HepG2 (cell line): ENCODE data around the gene USP24. TPM values are rescaled to one million over a fixed set of nuclear protein-coding genes. Genes with fewer than 3 reads are reported as not detected.
A peak's percentile ranks its signal among the peaks of the same experiment; 100 is the strongest.

Source experiments
- CREM ChIP-seq, 2 experiments: sonication (generic) in 1 of 2; formaldehyde crosslinking in 1 of 2; IDR thresholded peaks; 2 replicates each; pipeline versions ENCODE4 v1.4.0 to v1.6.1; 2016 to 2020; ENCODE audit warnings: antibody characterized with exemption in 1 of 2, mild to moderate bottlenecking in 1 of 2, missing genetic modification reagents in 1 of 2
- HCFC1 ChIP-seq: fragments of 150-350 bp; IDR thresholded peaks from 2 replicates; pipeline ENCODE4 v1.6.1; 2014; ENCODE audit warnings: low read depth, low read length
- HIC2 ChIP-seq: sonication (generic); formaldehyde crosslinking; IDR thresholded peaks from 2 replicates; pipeline ENCODE4 v1.9.0; 2022; ENCODE audit warnings: low read depth, missing genetic modification reagents
- HMG20A ChIP-seq: IDR thresholded peaks from 2 replicates; pipeline ENCODE4 v1.6.1; 2016; ENCODE audit warnings: borderline replicate concordance
- MTA1 ChIP-seq: sonication (generic); formaldehyde crosslinking; IDR thresholded peaks from 2 replicates; pipeline ENCODE4 v1.4.0; 2020; ENCODE audit warnings: missing genetic modification reagents, mild to moderate bottlenecking, borderline replicate concordance
- NR3C1 ChIP-seq: sonication (generic); formaldehyde crosslinking; IDR thresholded peaks from 2 replicates; pipeline ENCODE4 v1.4.0; 2020; ENCODE audit warnings: missing genetic modification reagents
- PAWR ChIP-seq: sonication (generic); formaldehyde crosslinking; IDR thresholded peaks from 2 replicates; pipeline ENCODE4 v1.4.0; 2020; ENCODE audit warnings: missing genetic modification reagents, mild to moderate bottlenecking, borderline replicate concordance
- PLRG1 ChIP-seq: fragments of 450-650 bp; conservative IDR thresholded peaks from 2 replicates; pipeline ENCODE4 v1.6.1; 2016
- PRDM15 ChIP-seq: sonication (generic); formaldehyde crosslinking; IDR thresholded peaks from 2 replicates; pipeline ENCODE4 v1.4.0; 2020; ENCODE audit warnings: missing genetic modification reagents
- PTBP1 ChIP-seq: fragments of 200-400 bp; formaldehyde crosslinking; IDR thresholded peaks from 2 replicates; pipeline ENCODE4 v1.6.1; 2018; ENCODE audit warnings: low read length, low read depth; ENCODE audit not compliant: poor library complexity, severe bottlenecking
- RELA ChIP-seq: sonication (generic); formaldehyde crosslinking; IDR thresholded peaks from 2 replicates; pipeline ENCODE4 v1.4.0; 2020; ENCODE audit warnings: missing genetic modification reagents
- TBP ChIP-seq: sonication (generic); formaldehyde crosslinking; IDR thresholded peaks from 2 replicates; pipeline ENCODE4 v1.5.0; 2020; ENCODE audit warnings: missing genetic modification reagents
- ZBTB33 ChIP-seq: sonication (generic); formaldehyde crosslinking; IDR thresholded peaks from 2 replicates; pipeline ENCODE4 v1.4.0; 2020; ENCODE audit warnings: missing genetic modification reagents
- ZMAT5 ChIP-seq: sonication (generic); formaldehyde crosslinking; IDR thresholded peaks from 2 replicates; pipeline ENCODE4 v1.5.0; 2020; ENCODE audit warnings: mild to moderate bottlenecking, low read depth, missing genetic modification reagents, borderline replicate concordance
- ZNF333 ChIP-seq: sonication (generic); formaldehyde crosslinking; IDR thresholded peaks from 2 replicates; pipeline ENCODE4 v1.4.0; 2020; ENCODE audit warnings: mild to moderate bottlenecking, missing genetic modification reagents, borderline replicate concordance
- ZNF512B ChIP-seq: sonication (generic); formaldehyde crosslinking; IDR thresholded peaks from 2 replicates; pipeline ENCODE4 v1.5.1; 2020; ENCODE audit warnings: missing genetic modification reagents, mild to moderate bottlenecking, borderline replicate concordance
- ZNF563 ChIP-seq: sonication (generic); formaldehyde crosslinking; IDR thresholded peaks from 2 replicates; pipeline ENCODE4 v1.8.0; 2022; ENCODE audit warnings: mild to moderate bottlenecking, moderate library complexity, missing genetic modification reagents
- ZNF841 ChIP-seq: sonication (generic); formaldehyde crosslinking; IDR thresholded peaks from 2 replicates; pipeline ENCODE4 v1.8.1; 2023; ENCODE audit warnings: missing genetic modification reagents, borderline replicate concordance
- polyA plus RNA-seq, 8 experiments: library from polyadenylated mRNA; depleted of rRNA in 3 of 8; stranded (reverse) in 7 of 8; unstranded in 1 of 8; fragments of >200 nt; fragmentation: Illumina TruSeq in 4 of 8; extraction: Trizol in 4 of 8; gene quantifications; 2 replicates each; pipeline versions ENCODE4 v1.2.1 to v1.2.3, GENCODE V29; 2011 to 2016; ENCODE audit warnings: low read depth in 4 of 8, missing spikeins in 1 of 8, mixed read lengths in 1 of 8; ENCODE audit not compliant: insufficient read depth in 1 of 8
- total RNA-seq, 5 experiments: library from RNA; depleted of rRNA; stranded (reverse); fragments of >200 nt; fragmentation: Illumina TruSeq; extraction: Trizol; gene quantifications; 2 replicates each; pipeline ENCODE4 v1.2.3, GENCODE V29; 2016; ENCODE audit warnings: low read depth in 1 of 5

Gene USP24
- total and polyA plus RNA-seq, 2 of the 13 experiments (the other 11 are each of a cell fraction or from before 2014, with no cell fraction given), result 18.8 to 47.6 TPM

- TF ChIP-seq PRDM15 (CRISPR knock-in tag), result peak; percentile 64
- TF ChIP-seq RELA (CRISPR knock-in tag), result no peak; the same call in 1 of the 2 replicates
- no peak for TF ChIP-seq PAWR
- TF ChIP-seq HMG20A (CRISPR knock-in tag), result 0 out of 2 replicates have a peak, but pooled peaks have one; percentile 12
- TF ChIP-seq HCFC1, result no peak
- peak; percentile 78; the same call in 1 of the 2 replicates for TF ChIP-seq MTA1
- TF ChIP-seq CREM (IDR thresholded peaks at IDR 0.05), result peak; percentile 66; the same call in 1 of the 2 replicates
- no peak for TF ChIP-seq CREM (CRISPR knock-in tag; IDR thresholded peaks at IDR 0.05)
- no peak for TF ChIP-seq PTBP1
- no peak for TF ChIP-seq TBP (CRISPR knock-in tag)
- TF ChIP-seq ZNF512B (CRISPR knock-in tag), result peak; percentile 98; the same call in 1 of the 2 replicates
- TF ChIP-seq ZNF333, result peak; percentile 53; the same call in 1 of the 2 replicates
- TF ChIP-seq ZNF841, result no peak
- TF ChIP-seq ZNF563 (CRISPR knock-in tag), result peak; percentile 81
- TF ChIP-seq ZBTB33 (CRISPR knock-in tag), result no peak
- no peak for TF ChIP-seq ZMAT5 (CRISPR knock-in tag)
- no peak for TF ChIP-seq HIC2 (CRISPR knock-in tag)
- TF ChIP-seq NR3C1 (CRISPR knock-in tag), result no peak
- TF ChIP-seq PLRG1, result no peak
Measured at GRCh38 chr1:55039342-55040082, 175.7 kb downstream of the USP24 start, which contains the start of gene PCSK9 (continued).
